Body of pancreas (tissue), 4 donors: Measurements from ENCODE around the gene MELTF.

Experiments used
- CTCF ChIP-seq, 7 experiments: fragments of 450-650 bp in 4 of 7; fragments of 200-600 bp in 3 of 7; sonication (generic) in 3 of 7; IDR thresholded peaks; one replicate each; pipeline ENCODE4 v1.5.1; 2016 to 2019; ENCODE audit warnings: antibody characterized with exemption in 7 of 7
- POLR2A ChIP-seq, 3 donors: fragments of 450-650 bp; IDR thresholded peaks; one replicate each; pipeline ENCODE4 v1.6.1; 2016; ENCODE audit warnings: antibody characterized with exemption in 3 of 3, mild to moderate bottlenecking in 2 of 3

DNA sequence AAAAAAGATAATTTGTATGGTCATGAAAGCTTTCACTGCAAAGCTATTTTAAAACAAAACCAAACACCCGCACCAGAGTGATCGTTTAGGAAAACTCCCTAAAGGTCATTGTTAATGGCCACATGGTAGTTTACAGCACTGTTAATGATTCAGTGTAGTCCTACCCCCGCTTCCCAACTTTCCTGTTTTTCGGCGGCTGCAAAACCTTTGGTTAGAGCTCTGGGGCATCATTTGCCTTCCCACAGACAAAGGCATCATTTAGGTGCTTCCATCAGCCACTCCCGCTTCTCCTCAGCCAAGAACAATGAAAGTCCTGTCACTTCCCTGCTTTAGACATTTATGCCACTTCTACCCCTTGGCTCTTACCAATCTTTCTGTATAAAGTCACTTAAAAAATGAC, 10.6 kb downstream of the MELTF start:
- TF ChIP-seq CTCF (IDR thresholded peaks at IDR 0.05) (no peak), POLR2A (IDR thresholded peaks at IDR 0.05) (no peak)
